ENCODE results near the gene TMEM132C. TPM values are rescaled to one million over a fixed set of nuclear protein-coding genes. Genes with fewer than 3 reads are reported as not detected.

TMEM132C gene
- total and polyA plus RNA-seq, 2 experiments from 2014 or later = 10.6 to 16.5 TPM

DNA sequence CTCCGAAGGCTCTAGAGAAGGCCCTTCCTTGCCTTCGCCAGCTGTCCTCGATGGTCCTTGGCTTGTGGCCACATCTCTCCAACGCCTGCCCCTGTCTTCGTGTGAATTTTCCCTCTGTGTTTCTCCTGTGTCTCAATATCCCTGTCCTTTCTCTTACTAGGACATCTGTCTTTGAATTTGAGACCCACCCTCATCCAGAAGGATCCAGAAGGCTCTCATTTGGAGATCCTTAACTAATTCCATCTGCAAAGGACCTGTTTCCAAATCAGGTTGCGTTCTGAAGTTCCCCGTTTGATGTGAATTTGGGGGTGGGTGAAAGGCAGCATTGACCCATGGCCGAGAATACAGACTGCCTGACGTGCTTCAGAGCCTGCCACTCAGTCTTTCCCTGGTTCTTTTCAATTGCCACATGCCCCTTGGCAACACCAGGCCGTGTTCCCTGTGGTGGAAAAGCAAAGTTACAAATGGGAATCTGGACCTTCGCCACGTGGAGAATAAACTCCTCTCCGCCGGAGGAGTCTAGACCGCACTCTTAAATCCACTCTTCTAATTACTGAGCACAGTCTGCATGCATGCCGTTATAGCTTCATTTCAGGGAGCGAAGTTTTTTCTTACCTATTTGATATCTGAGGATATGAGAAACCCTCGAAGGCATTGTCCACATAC lies 158.8 kb downstream of the TMEM132C start:
- H3K4me2 ChIP-seq = peak overlapping the region; percentile 44
- H3K36me3 ChIP-seq (replicated peaks; ENCODE audit: insufficient read depth, low read depth) = no peaks in the 10 kb centered on the region
- H4K20me1 ChIP-seq (ENCODE audit: insufficient read depth, poor library complexity, severe bottlenecking) = no peaks in the 10 kb centered on the region
- 85% methylated on average over 18 of the region's 18 CpGs for WGBS (ENCODE audit: low lambda C conversion rate, missing lambda C conversion rate)
- no peak for DNase-seq (ENCODE audit: low spot score)
- no peak overlapping the region for H3K4me3 ChIP-seq
- H3K79me2 ChIP-seq = no peaks in the 10 kb centered on the region
- H3K9me3 ChIP-seq (ENCODE audit: low read depth) = no peaks in the 10 kb centered on the region
- no peaks in the 10 kb centered on the region for H3K4me1 ChIP-seq (ENCODE audit: insufficient read depth)
- H3K27me3 ChIP-seq = no peaks in the 10 kb centered on the region
- TF ChIP-seq, protein P1, sequence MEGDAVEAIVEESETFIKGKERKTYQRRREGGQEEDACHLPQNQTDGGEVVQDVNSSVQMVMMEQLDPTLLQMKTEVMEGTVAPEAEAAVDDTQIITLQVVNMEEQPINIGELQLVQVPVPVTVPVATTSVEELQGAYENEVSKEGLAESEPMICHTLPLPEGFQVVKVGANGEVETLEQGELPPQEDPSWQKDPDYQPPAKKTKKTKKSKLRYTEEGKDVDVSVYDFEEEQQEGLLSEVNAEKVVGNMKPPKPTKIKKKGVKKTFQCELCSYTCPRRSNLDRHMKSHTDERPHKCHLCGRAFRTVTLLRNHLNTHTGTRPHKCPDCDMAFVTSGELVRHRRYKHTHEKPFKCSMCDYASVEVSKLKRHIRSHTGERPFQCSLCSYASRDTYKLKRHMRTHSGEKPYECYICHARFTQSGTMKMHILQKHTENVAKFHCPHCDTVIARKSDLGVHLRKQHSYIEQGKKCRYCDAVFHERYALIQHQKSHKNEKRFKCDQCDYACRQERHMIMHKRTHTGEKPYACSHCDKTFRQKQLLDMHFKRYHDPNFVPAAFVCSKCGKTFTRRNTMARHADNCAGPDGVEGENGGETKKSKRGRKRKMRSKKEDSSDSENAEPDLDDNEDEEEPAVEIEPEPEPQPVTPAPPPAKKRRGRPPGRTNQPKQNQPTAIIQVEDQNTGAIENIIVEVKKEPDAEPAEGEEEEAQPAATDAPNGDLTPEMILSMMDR (IDR thresholded peaks at IDR 0.05; ENCODE audit: poor library complexity) = no peak
- TF ChIP-seq EZH2phosphoT487 (IDR thresholded peaks at IDR 0.05; ENCODE audit: low read depth, severe bottlenecking, unreplicated experiment) (no peak), EZH2 (IDR thresholded peaks at IDR 0.05; ENCODE audit: borderline replicate concordance) (no peak)
- H2AFZ ChIP-seq = no peak overlapping the region
- H3K27ac ChIP-seq = peak overlapping the region; percentile 62
- no peaks in the 10 kb centered on the region for H3K9me2 ChIP-seq (replicated peaks; ENCODE audit: insufficient read depth)

DNA sequence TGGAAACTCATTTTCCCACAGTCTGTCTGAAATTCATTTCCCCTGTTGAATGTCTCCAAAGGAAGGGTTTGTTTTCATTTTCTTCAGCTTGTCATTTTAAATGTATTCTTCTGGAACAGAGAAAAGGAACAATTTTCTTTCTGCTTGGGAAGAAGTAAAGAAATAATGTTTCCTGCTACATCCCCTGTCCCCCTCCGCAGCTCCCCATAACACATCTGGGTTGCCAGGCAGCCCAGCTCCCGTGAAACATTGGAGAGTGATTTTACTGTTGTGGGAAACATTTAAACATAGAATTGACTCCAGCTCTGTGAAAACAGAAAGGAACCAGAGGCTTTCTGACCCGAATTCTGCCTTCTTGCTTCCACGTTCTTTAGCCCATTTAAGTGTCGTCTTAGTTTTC lies 159.5 kb downstream of the TMEM132C start:
- Histone ChIP-seq H3K36me3 (replicated peaks; ENCODE audit: insufficient read depth, low read depth) (no peaks in the 10 kb centered on the region), H3K4me2 (peak overlapping the region; percentile 44), H3K9me3 (ENCODE audit: low read depth) (no peaks in the 10 kb centered on the region), H2AFZ (no peak overlapping the region), H4K20me1 (ENCODE audit: insufficient read depth, poor library complexity, severe bottlenecking) (no peaks in the 10 kb centered on the region), H3K27ac (peak overlapping the region; percentile 62), H3K9me2 (replicated peaks; ENCODE audit: insufficient read depth) (no peaks in the 10 kb centered on the region), H3K4me3 (no peak overlapping the region), H3K4me1 (ENCODE audit: insufficient read depth) (no peaks in the 10 kb centered on the region), H3K79me2 (no peaks in the 10 kb centered on the region), H3K27me3 (no peaks in the 10 kb centered on the region)
- TF ChIP-seq EZH2phosphoT487 (IDR thresholded peaks at IDR 0.05; ENCODE audit: low read depth, severe bottlenecking, unreplicated experiment) (no peak), EZH2 (IDR thresholded peaks at IDR 0.05; ENCODE audit: borderline replicate concordance) (no peak)
- TF ChIP-seq, protein P1 (IDR thresholded peaks at IDR 0.05; ENCODE audit: poor library complexity) = no peak
- 62% methylated on average over 5 of the region's 5 CpGs for WGBS (ENCODE audit: low lambda C conversion rate, missing lambda C conversion rate)
- DNase-seq (ENCODE audit: low spot score) = no peak

DNA sequence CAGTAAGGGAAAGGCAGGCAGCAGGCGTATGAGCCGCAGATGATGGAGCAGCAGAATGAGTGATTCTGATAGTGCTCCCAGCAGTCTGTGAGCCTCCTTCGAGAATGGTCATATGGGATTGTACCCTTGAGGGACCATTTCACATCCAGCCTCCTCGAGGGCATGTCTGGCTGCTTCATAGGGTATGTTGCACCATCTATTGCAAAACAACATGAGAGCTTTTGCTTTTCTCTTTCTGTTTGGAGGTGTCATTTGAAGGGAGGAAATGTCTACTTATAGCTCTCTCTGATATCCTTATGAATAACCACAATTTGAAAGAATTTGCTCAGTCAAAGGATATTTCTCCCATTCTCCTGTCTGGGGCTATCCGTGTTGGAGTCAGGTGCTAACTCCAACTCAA lies 172.8 kb downstream of the TMEM132C start:
- DNase-seq (ENCODE audit: low spot score) = no peak
- H3K36me3 ChIP-seq (replicated peaks; ENCODE audit: insufficient read depth, low read depth) = no peaks in the 10 kb centered on the region
- no peaks in the 10 kb centered on the region for H3K4me1 ChIP-seq (ENCODE audit: insufficient read depth)
- H3K79me2 ChIP-seq = no peaks in the 10 kb centered on the region
- no peak overlapping the region for H3K4me2 ChIP-seq
- H3K27ac ChIP-seq = no peak overlapping the region
- TF ChIP-seq, protein P1 (IDR thresholded peaks at IDR 0.05; ENCODE audit: poor library complexity) = no peak
- TF ChIP-seq EZH2 (IDR thresholded peaks at IDR 0.05; ENCODE audit: borderline replicate concordance) (no peak), EZH2phosphoT487 (IDR thresholded peaks at IDR 0.05; ENCODE audit: low read depth, severe bottlenecking, unreplicated experiment) (no peak)
- H4K20me1 ChIP-seq (ENCODE audit: insufficient read depth, poor library complexity, severe bottlenecking) = no peaks in the 10 kb centered on the region
- H2AFZ ChIP-seq = no peak overlapping the region
- H3K9me3 ChIP-seq (ENCODE audit: low read depth) = no peaks in the 10 kb centered on the region
- no peaks in the 10 kb centered on the region for H3K27me3 ChIP-seq
- H3K9me2 ChIP-seq (replicated peaks; ENCODE audit: insufficient read depth) = no peaks in the 10 kb centered on the region
- 90% methylated on average over 5 of the region's 5 CpGs for WGBS (ENCODE audit: low lambda C conversion rate, missing lambda C conversion rate)
- H3K4me3 ChIP-seq = no peak overlapping the region
